GM21619 (cell line): ENCODE results near the gene POGK.
"Not testable (repeated sequence)": the region's sequence is repeated elsewhere in the genome, so short reads cannot be mapped to it uniquely, and the experiment has no call there.

ENCODE experiments used
- ATAC-seq: cut with Tn5 transposase; IDR thresholded peaks from one replicate; pipeline ENCODE4 v1.9.1; 2021; ENCODE audit not compliant: unreplicated experiment

The POGK gene

GRCh38 chr1:166838766-166839599, at the start of gene POGK:
POGK (plus strand) TSS chr1:166839475; CDS start chr1:166840957, 1,482 bp downstream.
- peak; percentile 95 for ATAC-seq

- no peak for ATAC-seq
Measured at GRCh38 chr1:166796620-166797236, 42.5 kb upstream of the POGK start.

GRCh38 chr1:166808952-166809351, 30.3 kb upstream of the POGK start:
- no peak for ATAC-seq

- ATAC-seq: no peak
Measured at GRCh38 chr1:166811691-166812090, 27.6 kb upstream of the POGK start.

- no peak for ATAC-seq
Measured at GRCh38 chr1:166813508-166814223, 25.6 kb upstream of the POGK start.

GRCh38 chr1:166814611-166815010, 24.7 kb upstream of the POGK start:
- no peak for ATAC-seq

- ATAC-seq: no peak
Measured at GRCh38 chr1:166819974-166820373, 19.3 kb upstream of the POGK start.

GRCh38 chr1:166822385-166822784, 16.9 kb upstream of the POGK start:
- ATAC-seq: no peak

- no peak for ATAC-seq
Measured at GRCh38 chr1:166827426-166827825, 11.8 kb upstream of the POGK start.

- ATAC-seq: not testable (repeated sequence)
Measured at GRCh38 chr1:166829762-166830161, 9.5 kb upstream of the POGK start.

- no peak for ATAC-seq
Measured at GRCh38 chr1:166836733-166837132, 2.5 kb upstream of the POGK start.

GRCh38 chr1:166839600-166840308, 479 bp downstream of the POGK start:
- ATAC-seq: peak; percentile 30

GRCh38 chr1:166840309-166841274, 1.3 kb downstream of the POGK start:
- no peak for ATAC-seq

- no peak for ATAC-seq
Measured at GRCh38 chr1:166843322-166843721, 4.0 kb downstream of the POGK start.

- no peak for ATAC-seq
Measured at GRCh38 chr1:166843769-166844596, 4.7 kb downstream of the POGK start.

- no peak for ATAC-seq
Measured at GRCh38 chr1:166844791-166845190, 5.5 kb downstream of the POGK start.

- no peak for ATAC-seq
Measured at GRCh38 chr1:166848193-166848592, 8.9 kb downstream of the POGK start.

GRCh38 chr1:166849135-166849534, 9.9 kb downstream of the POGK start:
- no peak for ATAC-seq

GRCh38 chr1:166852918-166853317, 13.6 kb downstream of the POGK start:
- no peak for ATAC-seq
